MM.1S (cell line): ENCODE measurements around the gene LMTK2.

ENCODE experiments used
- CTCF ChIP-seq: fragments of 300-600 bp; sonication (generic); IDR thresholded peaks from 2 replicates; pipeline ENCODE4 v1.5.1; 2016; ENCODE audit warnings: antibody characterized with exemption, low read length, mixed read lengths
- EZH2 ChIP-seq: fragments of 300-600 bp; sonication (generic); optimal IDR thresholded peaks from 2 replicates; pipeline ENCODE3; 2017; ENCODE audit warnings: low read depth, mild to moderate bottlenecking, antibody characterized with exemption, low read length, mixed read lengths

GRCh38 chr7:98196706-98197605 lies 90.3 kb downstream of the LMTK2 start:
- TF ChIP-seq CTCF (no peak), EZH2 (no peak)
